ENCODE data around the gene METTL9.
"Not testable (repeated sequence)": the region's sequence is repeated elsewhere in the genome, so short reads cannot be mapped to it uniquely, and the experiment has no call there.

METTL9 gene

DNA sequence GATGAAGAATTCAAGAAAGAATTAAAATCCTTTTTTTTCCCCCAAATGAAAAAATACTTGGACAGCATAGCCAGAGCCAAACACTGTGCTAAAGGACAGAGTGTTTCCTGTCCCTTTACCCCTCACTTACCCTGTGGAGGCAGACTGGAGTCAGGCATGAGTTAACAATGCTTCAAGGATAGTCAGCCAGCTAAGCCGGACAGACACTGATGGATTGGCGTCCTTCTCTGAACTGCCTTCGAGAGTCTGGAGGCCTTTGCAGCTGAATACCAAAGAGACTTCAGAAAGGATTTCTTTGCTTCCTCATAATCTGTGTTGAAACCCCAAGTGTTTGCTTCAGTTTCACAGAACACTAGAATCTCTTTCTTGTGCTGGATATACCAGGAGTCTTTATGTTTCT, 4.6 kb downstream of the METTL9 start:
- H3K27ac ChIP-seq, result no peak overlapping the region
- no peak for TF ChIP-seq ZFX (IDR thresholded peaks at IDR 0.05)
- TF ChIP-seq, protein P1, sequence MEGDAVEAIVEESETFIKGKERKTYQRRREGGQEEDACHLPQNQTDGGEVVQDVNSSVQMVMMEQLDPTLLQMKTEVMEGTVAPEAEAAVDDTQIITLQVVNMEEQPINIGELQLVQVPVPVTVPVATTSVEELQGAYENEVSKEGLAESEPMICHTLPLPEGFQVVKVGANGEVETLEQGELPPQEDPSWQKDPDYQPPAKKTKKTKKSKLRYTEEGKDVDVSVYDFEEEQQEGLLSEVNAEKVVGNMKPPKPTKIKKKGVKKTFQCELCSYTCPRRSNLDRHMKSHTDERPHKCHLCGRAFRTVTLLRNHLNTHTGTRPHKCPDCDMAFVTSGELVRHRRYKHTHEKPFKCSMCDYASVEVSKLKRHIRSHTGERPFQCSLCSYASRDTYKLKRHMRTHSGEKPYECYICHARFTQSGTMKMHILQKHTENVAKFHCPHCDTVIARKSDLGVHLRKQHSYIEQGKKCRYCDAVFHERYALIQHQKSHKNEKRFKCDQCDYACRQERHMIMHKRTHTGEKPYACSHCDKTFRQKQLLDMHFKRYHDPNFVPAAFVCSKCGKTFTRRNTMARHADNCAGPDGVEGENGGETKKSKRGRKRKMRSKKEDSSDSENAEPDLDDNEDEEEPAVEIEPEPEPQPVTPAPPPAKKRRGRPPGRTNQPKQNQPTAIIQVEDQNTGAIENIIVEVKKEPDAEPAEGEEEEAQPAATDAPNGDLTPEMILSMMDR (conservative IDR thresholded peaks at IDR 0.05), result no peak

DNA sequence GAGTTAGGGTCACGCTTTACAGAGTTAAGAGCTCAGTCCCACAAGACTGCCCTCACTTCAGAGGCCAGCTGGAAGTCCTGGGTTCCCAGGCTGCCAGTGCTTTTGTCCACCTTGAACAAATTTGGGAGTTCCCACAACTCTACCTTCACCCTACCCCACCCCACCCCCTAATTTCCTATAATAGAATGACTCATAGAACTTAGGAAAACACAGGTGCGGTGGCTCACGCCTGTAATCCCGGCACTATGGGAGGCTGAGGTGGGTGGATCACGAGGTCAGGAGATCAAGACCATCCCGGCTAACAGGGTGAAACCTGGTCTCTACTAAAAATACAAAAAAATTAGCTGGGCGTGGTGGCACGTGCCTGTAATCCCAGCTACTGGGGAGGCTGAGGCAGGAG, 6.5 kb downstream of the METTL9 start:
- not testable (repeated sequence) for H3K27ac ChIP-seq

DNA sequence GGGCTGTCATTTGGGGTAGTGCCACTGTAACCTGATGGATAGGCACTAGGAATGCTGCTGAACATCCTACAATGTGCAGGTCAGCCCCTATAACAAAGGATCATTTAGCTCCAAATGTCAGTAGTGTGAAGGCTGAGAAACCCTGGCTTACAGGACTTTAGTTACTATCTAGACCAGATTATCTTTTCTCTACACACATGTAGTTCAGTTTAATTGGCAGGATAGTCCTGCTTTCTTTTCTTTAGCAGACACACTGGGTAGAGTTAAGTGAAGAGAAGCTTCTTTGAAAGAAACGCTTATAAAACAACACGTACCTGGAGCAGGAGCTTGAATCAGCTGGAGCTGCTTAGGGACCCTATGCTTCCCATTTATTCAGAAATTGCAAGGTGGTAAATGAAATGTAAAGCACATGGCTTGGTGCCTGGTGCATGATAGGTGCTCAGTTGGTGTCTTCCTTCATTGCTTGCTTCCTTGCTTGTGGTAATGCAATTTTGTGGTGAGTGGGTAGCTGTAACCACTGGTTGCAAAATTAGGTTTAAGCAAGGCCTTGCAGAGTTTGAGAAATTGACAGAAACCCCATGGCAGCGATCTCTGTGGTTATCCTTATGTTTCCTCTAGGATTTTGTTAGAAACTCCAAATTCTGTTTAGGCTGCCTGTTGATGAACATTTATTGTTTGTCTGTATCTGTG, 9.4 kb downstream of the METTL9 start:
- no peak overlapping the region for H3K27ac ChIP-seq
- TF ChIP-seq, protein P1 (conservative IDR thresholded peaks at IDR 0.05), result no peak
- TF ChIP-seq ZFX (IDR thresholded peaks at IDR 0.05), result no peak

DNA sequence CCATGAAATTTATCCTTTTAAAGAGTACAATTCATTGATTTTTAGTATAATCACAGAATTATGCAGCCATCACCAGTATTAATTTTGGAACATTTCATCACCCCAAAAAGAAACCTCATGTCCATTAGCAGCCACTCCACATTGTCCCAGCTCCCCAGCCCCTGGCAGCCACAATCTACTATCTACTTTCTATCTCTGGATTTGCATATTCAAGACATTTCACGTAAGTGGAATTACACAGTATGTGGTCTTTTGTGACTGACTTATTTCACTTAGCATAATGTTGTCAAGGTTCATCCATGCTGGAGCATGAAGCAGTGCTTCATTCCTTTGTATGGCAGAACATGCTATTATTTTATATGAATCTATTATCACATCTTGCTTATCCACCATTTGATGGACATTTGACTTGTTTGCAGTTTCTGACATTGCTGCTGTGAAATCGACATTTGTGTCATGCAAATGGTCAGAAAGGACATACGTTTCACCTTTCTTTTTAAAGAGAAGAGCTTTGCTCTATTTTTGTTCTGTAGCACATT, 10.7 kb downstream of the METTL9 start:
- H3K27ac ChIP-seq, result no peak overlapping the region
- TF ChIP-seq ZFX (IDR thresholded peaks at IDR 0.05), result no peak
- TF ChIP-seq, protein P1 (conservative IDR thresholded peaks at IDR 0.05), result no peak

DNA sequence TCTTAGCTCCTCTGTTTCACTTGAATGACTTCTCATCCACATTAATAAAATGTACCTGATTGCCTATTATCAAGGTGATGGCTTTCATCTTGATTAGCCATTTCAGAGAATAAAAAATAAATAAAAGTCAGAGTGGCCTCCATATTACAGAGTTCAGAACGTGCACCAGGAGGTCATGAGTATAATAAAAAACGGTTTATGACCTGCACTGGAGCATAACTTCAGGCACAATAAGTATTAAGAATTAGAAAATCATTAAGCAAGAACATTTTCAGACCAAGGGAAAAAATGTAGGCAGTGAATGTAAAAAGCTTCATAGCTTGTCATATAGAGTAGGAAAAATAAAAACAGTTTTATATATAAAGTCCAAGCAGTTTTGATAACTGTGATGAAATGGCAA, 11.4 kb downstream of the METTL9 start:
- no peak overlapping the region for H3K27ac ChIP-seq
- TF ChIP-seq, protein P1 (conservative IDR thresholded peaks at IDR 0.05), result no peak

DNA sequence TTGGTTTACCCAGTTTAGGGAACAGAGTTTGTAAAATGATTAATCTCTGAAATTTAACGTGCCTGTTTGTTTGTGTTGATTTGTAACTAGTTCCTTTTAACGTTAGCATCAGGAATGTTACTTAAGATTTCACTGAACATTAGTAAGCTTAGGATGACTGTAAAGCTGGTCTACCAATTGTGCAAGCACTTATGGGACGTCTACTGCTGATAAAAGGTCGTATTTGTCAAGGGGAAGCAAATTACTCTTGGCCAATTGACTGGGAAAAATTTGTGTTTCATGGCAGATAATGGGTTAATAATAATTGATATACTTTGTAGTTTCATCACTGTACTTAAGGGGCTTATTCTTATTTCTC, 11.8 kb downstream of the METTL9 start:
- no peak overlapping the region for H3K27ac ChIP-seq
- TF ChIP-seq ZFX (IDR thresholded peaks at IDR 0.05), result no peak
- TF ChIP-seq, protein P1 (conservative IDR thresholded peaks at IDR 0.05), result no peak

DNA sequence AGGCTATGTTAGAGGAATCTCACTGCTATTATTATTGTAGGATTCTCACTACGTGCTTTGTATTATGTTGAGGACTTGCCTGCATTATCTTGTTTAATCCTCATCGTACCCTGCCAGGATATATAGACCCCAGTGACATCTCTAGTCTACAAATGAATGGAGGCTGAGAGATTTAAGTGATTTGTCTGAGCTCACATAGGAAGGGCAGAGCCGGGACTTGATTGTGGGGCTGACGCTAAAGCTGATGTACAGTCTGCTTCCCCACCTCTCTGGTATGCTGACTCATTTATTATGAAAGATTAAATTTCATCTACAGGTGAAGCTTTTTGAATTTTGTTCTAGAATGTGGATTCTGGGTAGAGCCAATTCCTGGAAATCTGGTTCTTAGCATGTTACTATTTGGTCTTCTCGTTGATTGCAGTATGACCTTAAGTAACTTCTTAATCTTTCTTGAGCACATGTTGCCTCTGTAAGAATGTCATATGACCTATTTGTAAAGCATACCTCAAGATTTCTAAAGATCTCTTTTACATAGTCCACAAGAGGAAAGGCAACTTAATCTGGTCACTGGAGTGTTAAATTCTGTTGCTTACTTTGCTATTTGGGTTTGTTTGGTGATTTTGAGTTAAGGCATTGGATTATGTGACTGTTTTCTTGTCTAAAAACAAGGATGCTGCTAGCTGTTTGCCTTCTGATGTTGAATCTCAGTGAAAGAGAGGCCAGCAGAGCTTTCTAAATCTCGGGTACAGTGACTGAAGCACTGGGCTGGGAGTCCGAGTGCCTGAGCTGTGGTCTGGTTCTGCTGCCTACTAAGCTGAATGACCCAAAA, 12.4 kb downstream of the METTL9 start:
- TF ChIP-seq ZFX (IDR thresholded peaks at IDR 0.05), result no peak
- TF ChIP-seq, protein P1 (conservative IDR thresholded peaks at IDR 0.05), result no peak
- H3K27ac ChIP-seq, result no peak overlapping the region
